ENCODE data around the gene PGRMC1.
"Not testable (repeated sequence)": the region's sequence is repeated elsewhere in the genome, so short reads cannot be mapped to it uniquely, and the experiment has no call there.

PGRMC1 gene

GRCh38 chrX:119235051-119235511 is 1.0 kb upstream of the PGRMC1 start:
- DNase-seq (ENCODE audit: low read depth in 2 of 2), result no peak

GRCh38 chrX:119236623-119237561 is 807 bp downstream of the PGRMC1 start:
- DNase-seq (ENCODE audit: low read depth in 2 of 2), result peak in 1 of 2 donors; percentile 0

GRCh38 chrX:119237562-119237942 is 1.5 kb downstream of the PGRMC1 start:
- DNase-seq (ENCODE audit: low read depth in 2 of 2), result no peak

GRCh38 chrX:119238557-119238956 is 2.5 kb downstream of the PGRMC1 start:
- DNase-seq (ENCODE audit: low read depth in 2 of 2), result no peak

- no peak for DNase-seq (ENCODE audit: low read depth in 2 of 2)
These were observed 4.3 kb downstream of the PGRMC1 start for GRCh38 chrX:119240356-119240755.

- no peak for DNase-seq (ENCODE audit: low read depth in 2 of 2)
These were observed 11.6 kb downstream of the PGRMC1 start for GRCh38 chrX:119247702-119248101.

GRCh38 chrX:119249891-119250290 is 13.8 kb downstream of the PGRMC1 start:
- DNase-seq (ENCODE audit: low read depth in 2 of 2), result no peak

GRCh38 chrX:119251386-119251785 is 15.3 kb downstream of the PGRMC1 start:
- DNase-seq (ENCODE audit: low read depth in 2 of 2), result no peak

GRCh38 chrX:119252716-119253115 is 16.6 kb downstream of the PGRMC1 start:
- DNase-seq (ENCODE audit: low read depth in 2 of 2), result no peak

GRCh38 chrX:119266364-119266995 is 30.4 kb downstream of the PGRMC1 start:
- no peak for DNase-seq (ENCODE audit: low read depth in 2 of 2)

GRCh38 chrX:119267115-119267514 is 31.0 kb downstream of the PGRMC1 start:
- not testable (repeated sequence) for DNase-seq (ENCODE audit: low read depth in 2 of 2)

- no peak for DNase-seq (ENCODE audit: low read depth in 2 of 2)
These were observed 36.9 kb downstream of the PGRMC1 start for GRCh38 chrX:119272882-119273419.

GRCh38 chrX:119273420-119274192 is 37.5 kb downstream of the PGRMC1 start:
- DNase-seq (ENCODE audit: low read depth in 2 of 2), result peak in 1 of 2 donors; percentile 4

- not testable (repeated sequence) for DNase-seq (ENCODE audit: low read depth in 2 of 2)
These were observed 46.3 kb downstream of the PGRMC1 start for GRCh38 chrX:119282347-119282746.

- no peak for DNase-seq (ENCODE audit: low read depth in 2 of 2)
These were observed 52.9 kb downstream of the PGRMC1 start for GRCh38 chrX:119288890-119289393.

- DNase-seq (ENCODE audit: low read depth in 2 of 2), result no peak
These were observed 54.4 kb downstream of the PGRMC1 start for GRCh38 chrX:119290476-119290875.

- not testable (repeated sequence) for DNase-seq (ENCODE audit: low read depth in 2 of 2)
These were observed 55.2 kb downstream of the PGRMC1 start for GRCh38 chrX:119291246-119291645.

GRCh38 chrX:119292445-119292844 is 56.4 kb downstream of the PGRMC1 start:
- no peak for DNase-seq (ENCODE audit: low read depth in 2 of 2)

All from stimulated activated CD8-positive, alpha-beta memory T cell treated with anti-CD3 and anti-CD28 coated beads, Interleukin-15, amount 100 ng/mL, for 4 hours (primary cell).